ENCODE results near the gene PHB1. TPM values are rescaled to one million over a fixed set of nuclear protein-coding genes. Genes with fewer than 3 reads are reported as not detected.

The PHB1 gene
- total RNA-seq (2022; extraction: Qiagen RNA extraction) = 324 to 469 TPM (median 419 TPM) in 5 replicates

DNA sequence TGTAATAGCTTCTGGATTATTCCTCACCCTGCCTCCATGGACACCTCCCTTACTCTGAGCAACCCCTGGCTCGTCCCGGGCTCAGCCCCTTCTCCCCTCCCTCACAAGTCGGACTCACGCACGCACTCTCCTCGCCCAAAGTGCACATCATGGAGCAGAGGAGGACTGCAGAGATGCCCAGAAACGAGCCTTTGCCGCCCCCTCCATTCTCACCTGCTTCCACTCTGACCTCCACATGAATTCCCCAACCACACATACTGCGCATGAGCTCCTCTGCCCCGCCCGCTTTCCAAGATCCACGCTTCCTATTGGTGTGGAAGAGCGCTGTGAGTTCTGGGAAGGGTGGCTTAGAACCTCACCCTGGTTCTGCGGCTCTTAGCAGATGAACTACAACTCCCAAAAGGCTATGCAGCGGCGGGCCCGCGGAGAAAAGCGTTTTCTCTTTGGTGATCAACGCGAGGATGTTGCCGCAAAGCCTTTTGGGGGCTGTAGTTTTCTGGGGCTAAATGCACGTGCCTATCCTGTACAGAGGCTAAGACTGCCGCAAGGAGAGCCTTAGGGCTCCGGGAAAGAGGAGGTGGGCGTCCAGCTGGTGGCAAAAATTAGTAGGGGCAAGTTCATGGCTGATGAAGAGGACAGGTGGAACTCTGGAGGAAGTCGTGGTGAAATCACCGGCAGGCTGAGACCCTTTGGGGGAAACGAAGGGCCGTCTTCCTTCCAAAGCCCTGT, at the start of gene PHB1:
PHB1 (minus strand) TSS at position 261 of the 729 bp plus-strand sequence. CDS start 1,618 bp downstream, outside the sequence.

DNA sequence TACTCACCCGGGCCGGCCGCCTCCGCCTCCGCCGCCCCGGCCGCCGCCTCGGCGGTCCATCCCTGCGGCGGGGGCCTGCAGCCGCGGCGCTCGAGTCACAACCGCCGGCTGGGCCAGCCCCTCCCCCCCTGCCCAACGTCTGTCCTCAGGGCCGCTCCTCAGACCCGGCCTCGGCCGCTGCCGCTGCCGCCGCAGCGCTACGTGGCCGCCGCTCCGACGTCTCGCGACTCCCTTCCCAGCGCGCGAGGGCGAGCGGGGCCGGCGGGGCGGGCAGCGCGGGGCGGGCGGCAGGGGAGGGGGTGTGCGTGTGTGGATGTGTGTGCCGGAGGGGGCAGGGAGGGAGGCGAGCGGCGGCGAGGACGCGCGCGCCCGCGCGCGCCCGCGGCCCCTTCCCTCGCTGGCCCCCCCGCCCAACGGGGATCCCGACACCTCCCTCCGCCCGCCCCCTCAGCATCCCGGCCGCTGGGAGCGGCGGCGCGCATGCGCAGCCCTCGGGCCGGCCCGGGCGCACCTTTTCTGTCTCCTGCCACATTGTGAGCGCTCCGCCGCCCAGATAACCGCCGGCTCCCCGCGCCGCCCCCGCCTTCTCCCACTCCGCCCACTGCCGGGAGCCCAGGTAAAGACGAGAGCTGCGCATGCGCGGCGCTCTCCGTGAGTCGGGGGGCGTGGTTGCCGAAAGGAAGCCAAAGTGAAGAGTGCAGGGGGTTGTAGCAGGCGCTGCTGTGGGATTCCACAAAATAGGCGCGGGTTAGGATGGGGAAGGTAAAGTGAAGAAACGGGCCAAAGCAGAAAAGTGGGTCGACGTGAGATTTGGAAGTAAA, 52.6 kb downstream of the PHB1 start, which contains the start of gene ZNF652:
ZNF652 (minus strand) TSS at position 349 of the 821 bp plus-strand sequence. CDS start 44,525 bp downstream, outside the sequence.

Other genes starting within 250 kb of the PHB1 start
- gene GNGT2, start 204.3 kb downstream of the PHB1 start, total RNA-seq (2022; extraction: Qiagen RNA extraction) = 0.39 to 1.1 TPM (median 0.70 TPM) in 5 replicates
- gene ABI3, start 204.2 kb downstream of the PHB1 start, total RNA-seq (2022; extraction: Qiagen RNA extraction) = 0.05 to 0.09 TPM in 2 of 5 replicates, not detected in the others
- 0.28 to 1.1 TPM (median 0.53 TPM) in 5 replicates for gene PHOSPHO1, start 184.1 kb downstream of the PHB1 start, total RNA-seq (2022; extraction: Qiagen RNA extraction)
- 9.6 to 12.6 TPM (median 10.3 TPM) in 5 replicates for gene ZNF652, start 52.6 kb downstream of the PHB1 start, total RNA-seq (2022; extraction: Qiagen RNA extraction)
- gene NGFR, start 80.4 kb upstream of the PHB1 start, total RNA-seq (2022; extraction: Qiagen RNA extraction) = 0.70 to 1.4 TPM (median 0.92 TPM) in 5 replicates
- 1.4 to 1.9 TPM (median 1.6 TPM) in 5 replicates for gene NXPH3, start 161.0 kb upstream of the PHB1 start, total RNA-seq (2022; extraction: Qiagen RNA extraction)